Coronary artery (tissue), 2 donors: ENCODE data around the gene SPTBN1.

Experiments
- DNase-seq: peaks from one replicate; pipeline ENCODE4 v3.0.0-alpha.2; 2017; ENCODE audit warnings: low spot score
- H3K27ac ChIP-seq, 2 donors: fragments of 200-600 bp; sonication (generic); one replicate each; pipeline ENCODE4 v1.5.1; 2016 to 2019
- H3K4me3 ChIP-seq: fragments of 200-600 bp; sonication (generic); 2 replicates; pipeline ENCODE4 v1.5.1; 2016; ENCODE audit warnings: mild to moderate bottlenecking, moderate library complexity
- TF ChIP-seq, protein P1 (sequence below): fragments of 200-600 bp; sonication (generic); IDR thresholded peaks from one replicate; pipeline ENCODE4 v1.5.1; 2019; ENCODE audit warnings: antibody characterized with exemption

Gene SPTBN1

DNA sequence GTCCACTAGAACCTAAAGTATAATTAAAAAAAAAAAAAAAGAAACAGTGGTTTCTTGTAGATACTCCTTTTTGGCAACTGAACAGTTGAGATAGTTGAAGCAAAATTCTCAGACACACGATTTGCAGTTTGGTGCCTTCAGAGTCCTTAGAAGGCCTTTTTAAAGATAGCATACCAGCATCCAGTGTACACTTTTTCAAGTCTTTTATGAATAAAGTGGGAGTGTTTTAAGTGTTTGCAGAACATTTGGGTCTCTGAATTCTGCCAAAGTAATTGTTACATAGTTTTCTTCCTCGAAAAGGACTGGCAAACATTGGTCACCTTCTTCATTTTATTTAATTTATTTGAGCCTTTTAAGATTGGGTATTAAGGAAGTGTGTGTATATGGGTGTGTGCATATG, 62.3 kb downstream of the SPTBN1 start:
- H3K27ac ChIP-seq: no peak overlapping the region
- no peak overlapping the region for H3K4me3 ChIP-seq
- no peak for DNase-seq
- TF ChIP-seq, protein P1, sequence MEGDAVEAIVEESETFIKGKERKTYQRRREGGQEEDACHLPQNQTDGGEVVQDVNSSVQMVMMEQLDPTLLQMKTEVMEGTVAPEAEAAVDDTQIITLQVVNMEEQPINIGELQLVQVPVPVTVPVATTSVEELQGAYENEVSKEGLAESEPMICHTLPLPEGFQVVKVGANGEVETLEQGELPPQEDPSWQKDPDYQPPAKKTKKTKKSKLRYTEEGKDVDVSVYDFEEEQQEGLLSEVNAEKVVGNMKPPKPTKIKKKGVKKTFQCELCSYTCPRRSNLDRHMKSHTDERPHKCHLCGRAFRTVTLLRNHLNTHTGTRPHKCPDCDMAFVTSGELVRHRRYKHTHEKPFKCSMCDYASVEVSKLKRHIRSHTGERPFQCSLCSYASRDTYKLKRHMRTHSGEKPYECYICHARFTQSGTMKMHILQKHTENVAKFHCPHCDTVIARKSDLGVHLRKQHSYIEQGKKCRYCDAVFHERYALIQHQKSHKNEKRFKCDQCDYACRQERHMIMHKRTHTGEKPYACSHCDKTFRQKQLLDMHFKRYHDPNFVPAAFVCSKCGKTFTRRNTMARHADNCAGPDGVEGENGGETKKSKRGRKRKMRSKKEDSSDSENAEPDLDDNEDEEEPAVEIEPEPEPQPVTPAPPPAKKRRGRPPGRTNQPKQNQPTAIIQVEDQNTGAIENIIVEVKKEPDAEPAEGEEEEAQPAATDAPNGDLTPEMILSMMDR: no peak

DNA sequence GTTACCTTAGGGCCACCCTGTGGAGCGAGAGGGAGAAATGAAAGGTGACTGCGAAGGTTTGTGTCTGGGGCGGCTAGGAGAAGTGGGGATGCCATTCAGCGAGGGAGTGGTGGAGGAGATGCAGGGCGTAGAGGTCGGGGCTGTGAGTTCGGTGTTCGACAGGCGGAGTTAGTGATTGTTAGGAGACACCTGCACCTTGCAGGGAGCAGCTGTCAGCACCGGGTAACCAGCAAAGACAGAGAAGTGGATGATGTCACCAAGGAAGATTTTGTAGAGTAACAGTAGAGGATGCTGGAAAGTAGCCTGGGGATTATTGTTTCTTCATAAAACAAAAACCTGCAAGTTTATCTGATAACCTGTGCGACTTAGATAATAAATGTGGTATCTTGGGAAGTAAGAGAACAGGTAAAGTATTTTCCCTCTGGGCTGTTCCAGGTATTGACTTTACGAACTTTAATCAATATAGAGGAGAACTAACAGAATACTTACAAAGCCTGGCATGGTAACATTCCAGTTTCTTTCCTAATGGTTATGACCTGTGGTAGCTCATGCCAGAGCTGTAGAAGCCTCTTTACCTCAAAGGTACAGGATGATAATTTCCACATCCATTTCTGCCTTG, 63.8 kb downstream of the SPTBN1 start:
- no peak overlapping the region for H3K27ac ChIP-seq
- no peak for DNase-seq
- TF ChIP-seq, protein P1: no peak
- no peak overlapping the region for H3K4me3 ChIP-seq

DNA sequence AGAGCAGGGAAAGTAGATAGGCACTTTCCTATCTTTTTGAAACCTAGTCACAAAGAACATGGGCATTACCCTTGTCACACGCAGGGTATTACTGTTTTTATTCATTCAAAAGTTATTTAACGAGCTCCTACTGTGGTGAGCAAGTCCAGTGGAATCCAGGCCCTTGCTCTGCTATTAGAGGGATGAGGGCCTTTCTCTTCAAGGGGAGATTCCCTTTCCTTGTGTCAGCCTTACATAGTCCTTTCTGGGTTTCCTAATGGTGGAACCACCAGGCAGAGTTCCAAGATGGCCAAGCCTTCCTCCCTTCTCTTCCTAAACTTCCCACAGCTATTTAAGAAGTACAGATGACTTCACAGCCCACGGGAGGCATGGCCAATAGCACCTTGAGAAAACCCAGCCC, 64.6 kb downstream of the SPTBN1 start:
- Histone ChIP-seq H3K4me3 (no peak overlapping the region), H3K27ac (no peak overlapping the region)
- TF ChIP-seq, protein P1: no peak
- DNase-seq: no peak

DNA sequence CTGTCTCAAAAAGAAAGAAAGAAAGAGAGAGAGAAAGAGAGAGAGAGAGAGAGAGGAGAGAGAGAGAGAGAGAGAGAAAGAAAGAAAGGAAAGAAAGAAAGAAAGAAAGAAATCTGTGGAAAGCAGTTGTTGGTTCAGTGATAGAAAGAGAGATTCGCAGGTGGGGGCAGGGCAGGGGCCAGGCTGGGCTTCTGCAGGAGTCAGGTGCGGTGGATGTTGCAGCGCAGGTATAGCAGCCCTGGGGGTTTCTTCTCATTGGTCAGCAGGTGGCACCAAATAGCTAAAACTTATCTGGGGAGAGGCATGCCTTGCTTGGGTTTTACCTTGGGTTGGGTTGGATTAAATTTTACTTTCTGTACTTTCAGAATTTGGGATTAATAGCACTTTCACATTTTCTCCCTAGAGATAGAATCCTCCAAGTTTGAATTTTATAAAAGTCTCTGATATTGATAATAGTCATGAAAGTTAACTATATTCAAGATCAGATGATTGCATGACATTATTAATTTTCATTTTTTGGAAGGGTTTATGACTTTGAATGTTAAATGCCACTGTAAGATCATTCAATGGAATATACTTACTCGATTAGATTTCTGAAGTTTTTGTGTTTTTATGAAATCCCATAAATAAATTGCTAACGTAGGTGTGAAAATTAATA, 66.6 kb downstream of the SPTBN1 start:
- no peak overlapping the region for H3K27ac ChIP-seq
- H3K4me3 ChIP-seq: no peak overlapping the region
- no peak for DNase-seq
- TF ChIP-seq, protein P1: peak; percentile 28

DNA sequence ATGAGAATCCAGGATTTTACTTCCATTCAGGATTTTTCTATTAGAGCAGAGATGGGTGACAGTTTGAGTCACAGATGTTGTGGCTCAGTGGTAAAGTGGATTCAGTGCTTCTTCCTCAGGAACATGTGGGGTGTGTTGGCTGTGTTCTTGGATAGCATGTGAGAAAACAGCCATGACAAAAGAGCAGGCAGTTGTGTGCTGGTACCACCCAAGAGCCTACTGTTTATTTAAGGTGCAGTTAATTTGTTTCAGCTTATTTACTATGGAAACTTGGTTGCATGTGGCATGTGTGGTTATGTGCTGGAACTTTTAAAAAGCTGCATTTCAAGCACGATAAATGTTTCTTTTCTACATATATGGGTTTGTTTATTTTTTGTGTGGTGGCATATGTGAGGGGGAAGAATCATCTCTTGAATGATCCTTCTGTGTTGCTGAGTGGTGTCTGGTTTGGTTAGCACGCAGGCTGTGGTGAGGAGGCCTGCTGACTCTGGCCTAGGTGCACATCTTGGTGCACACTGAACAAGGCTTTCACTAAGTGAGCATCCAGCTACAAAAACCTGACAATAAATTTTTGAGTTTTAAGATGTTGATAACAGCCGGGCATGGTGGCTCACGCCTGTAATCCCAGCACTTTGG, 67.3 kb downstream of the SPTBN1 start:
- H3K4me3 ChIP-seq: no peak overlapping the region
- H3K27ac ChIP-seq: peak overlapping the region in 1 of 2 donors; percentile 34
- no peak for DNase-seq
- TF ChIP-seq, protein P1: no peak

DNA sequence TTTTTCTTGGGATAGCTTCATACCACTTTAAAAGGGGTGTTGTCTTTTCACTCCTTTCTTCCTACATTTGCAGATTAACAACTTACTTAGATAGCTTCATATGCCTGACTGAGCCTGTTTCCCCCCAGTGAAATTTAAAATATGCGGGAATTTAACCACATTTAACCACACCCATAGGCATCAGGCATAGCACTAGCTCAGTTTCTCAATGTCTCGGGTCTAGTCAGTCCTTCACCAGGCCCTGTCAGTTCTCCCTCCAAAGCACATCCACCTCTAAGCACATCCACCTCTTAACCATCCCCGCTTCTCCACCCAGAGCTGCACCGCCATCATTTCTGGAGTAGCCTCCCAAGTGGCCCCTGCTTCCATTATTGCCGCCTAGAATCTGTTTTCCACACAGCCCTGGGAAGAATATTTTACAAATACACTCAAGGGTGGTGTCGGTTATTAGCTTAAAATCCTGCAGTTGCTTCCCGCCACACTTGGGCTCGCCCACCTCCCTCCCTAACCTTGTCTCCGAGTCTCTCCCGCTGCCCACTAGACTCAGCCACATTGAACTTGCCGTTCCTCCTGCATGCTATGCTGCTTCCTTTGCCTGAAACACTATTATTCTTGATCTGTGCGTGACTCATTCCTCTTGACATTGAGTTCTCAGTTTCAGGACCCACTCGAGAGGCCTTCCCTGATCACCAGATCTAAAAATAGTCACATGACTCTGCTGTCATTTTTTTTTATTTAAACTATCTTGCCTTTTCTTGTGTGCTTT, 68.3 kb downstream of the SPTBN1 start:
- peak overlapping the region; percentile 35 for H3K4me3 ChIP-seq
- TF ChIP-seq, protein P1: no peak
- H3K27ac ChIP-seq: peak overlapping the region in 1 of 2 donors; percentile 72
- DNase-seq: no peak
